Ishikawa (cell line): ENCODE results near the gene OR5H1.

Source experiments
- CEBPB ChIP-seq: IDR thresholded peaks from 2 replicates; pipeline ENCODE4 v1.6.1; 2012
- EP300 ChIP-seq: IDR thresholded peaks from 2 replicates; pipeline ENCODE4 v1.6.1; 2012; ENCODE audit warnings: borderline replicate concordance
- FOXM1 ChIP-seq: IDR thresholded peaks from 2 replicates; pipeline ENCODE4 v1.6.1; 2012; ENCODE audit warnings: low read depth, borderline replicate concordance
- RAD21 ChIP-seq: IDR thresholded peaks from 2 replicates; pipeline ENCODE4 v1.6.1; 2012; ENCODE audit warnings: low read depth
- TCF12 ChIP-seq: IDR thresholded peaks from 2 replicates; pipeline ENCODE4 v1.6.1; 2012; ENCODE audit warnings: low read depth
- YY1 ChIP-seq: IDR thresholded peaks from 2 replicates; pipeline ENCODE4 v1.6.1; 2012; ENCODE audit warnings: low read depth
- TF ChIP-seq, protein P1 (sequence below): IDR thresholded peaks from 2 replicates; pipeline ENCODE4 v1.6.1; 2012; ENCODE audit warnings: low read depth, mild to moderate bottlenecking
- TF ChIP-seq, protein P2 (sequence below): IDR thresholded peaks from 2 replicates; pipeline ENCODE4 v1.6.1; 2012
- TF ChIP-seq, protein P3 (sequence below): IDR thresholded peaks from 2 replicates; pipeline ENCODE4 v1.6.1; 2012

DNA sequence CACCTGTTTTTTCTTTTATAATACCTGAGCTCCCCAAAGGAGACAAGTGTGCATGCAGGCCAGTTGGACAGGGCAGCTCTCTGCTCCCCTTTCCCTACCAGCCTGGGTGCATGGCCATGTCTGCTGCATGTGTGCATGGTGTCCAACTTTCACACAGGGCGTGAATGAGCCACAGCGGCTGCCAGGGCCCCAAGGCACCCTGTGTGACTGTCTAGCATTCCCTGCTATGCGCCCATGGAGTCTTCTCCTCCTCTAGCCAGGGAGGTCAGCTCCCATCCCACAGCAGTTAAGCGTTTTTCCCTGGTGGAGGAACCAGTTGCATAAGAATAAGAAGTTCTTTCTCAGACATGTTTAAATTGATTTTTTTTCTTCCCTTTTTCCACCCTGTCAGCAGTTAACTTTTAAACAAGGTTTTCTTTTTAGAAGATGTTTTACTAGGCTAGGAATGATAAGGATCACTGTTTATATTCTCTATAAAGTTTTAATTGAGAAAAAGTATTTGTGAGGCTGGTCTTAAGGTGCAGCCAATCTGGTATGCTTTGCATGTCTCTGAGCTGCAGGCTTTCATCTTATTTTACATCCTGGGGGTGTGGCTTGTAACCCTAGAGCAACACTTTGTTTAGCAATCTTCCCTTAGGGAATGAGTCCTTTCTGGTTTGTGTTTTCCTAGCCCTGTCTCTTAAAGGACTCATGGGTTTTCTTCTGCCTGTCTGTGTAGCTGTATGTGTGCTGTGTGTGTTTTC, 20.5 kb upstream of the OR5H1 start:
- no peak for TF ChIP-seq YY1
- no peak for TF ChIP-seq TCF12
- no peak for TF ChIP-seq CEBPB
- TF ChIP-seq, protein P1, sequence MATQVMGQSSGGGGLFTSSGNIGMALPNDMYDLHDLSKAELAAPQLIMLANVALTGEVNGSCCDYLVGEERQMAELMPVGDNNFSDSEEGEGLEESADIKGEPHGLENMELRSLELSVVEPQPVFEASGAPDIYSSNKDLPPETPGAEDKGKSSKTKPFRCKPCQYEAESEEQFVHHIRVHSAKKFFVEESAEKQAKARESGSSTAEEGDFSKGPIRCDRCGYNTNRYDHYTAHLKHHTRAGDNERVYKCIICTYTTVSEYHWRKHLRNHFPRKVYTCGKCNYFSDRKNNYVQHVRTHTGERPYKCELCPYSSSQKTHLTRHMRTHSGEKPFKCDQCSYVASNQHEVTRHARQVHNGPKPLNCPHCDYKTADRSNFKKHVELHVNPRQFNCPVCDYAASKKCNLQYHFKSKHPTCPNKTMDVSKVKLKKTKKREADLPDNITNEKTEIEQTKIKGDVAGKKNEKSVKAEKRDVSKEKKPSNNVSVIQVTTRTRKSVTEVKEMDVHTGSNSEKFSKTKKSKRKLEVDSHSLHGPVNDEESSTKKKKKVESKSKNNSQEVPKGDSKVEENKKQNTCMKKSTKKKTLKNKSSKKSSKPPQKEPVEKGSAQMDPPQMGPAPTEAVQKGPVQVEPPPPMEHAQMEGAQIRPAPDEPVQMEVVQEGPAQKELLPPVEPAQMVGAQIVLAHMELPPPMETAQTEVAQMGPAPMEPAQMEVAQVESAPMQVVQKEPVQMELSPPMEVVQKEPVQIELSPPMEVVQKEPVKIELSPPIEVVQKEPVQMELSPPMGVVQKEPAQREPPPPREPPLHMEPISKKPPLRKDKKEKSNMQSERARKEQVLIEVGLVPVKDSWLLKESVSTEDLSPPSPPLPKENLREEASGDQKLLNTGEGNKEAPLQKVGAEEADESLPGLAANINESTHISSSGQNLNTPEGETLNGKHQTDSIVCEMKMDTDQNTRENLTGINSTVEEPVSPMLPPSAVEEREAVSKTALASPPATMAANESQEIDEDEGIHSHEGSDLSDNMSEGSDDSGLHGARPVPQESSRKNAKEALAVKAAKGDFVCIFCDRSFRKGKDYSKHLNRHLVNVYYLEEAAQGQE = no peak
- TF ChIP-seq, protein P2, sequence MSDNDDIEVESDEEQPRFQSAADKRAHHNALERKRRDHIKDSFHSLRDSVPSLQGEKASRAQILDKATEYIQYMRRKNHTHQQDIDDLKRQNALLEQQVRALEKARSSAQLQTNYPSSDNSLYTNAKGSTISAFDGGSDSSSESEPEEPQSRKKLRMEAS = no peak
- TF ChIP-seq EP300 = no peak
- TF ChIP-seq, protein P3, sequence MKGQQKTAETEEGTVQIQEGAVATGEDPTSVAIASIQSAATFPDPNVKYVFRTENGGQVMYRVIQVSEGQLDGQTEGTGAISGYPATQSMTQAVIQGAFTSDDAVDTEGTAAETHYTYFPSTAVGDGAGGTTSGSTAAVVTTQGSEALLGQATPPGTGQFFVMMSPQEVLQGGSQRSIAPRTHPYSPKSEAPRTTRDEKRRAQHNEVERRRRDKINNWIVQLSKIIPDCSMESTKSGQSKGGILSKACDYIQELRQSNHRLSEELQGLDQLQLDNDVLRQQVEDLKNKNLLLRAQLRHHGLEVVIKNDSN = no peak
- TF ChIP-seq FOXM1 = no peak
- no peak for TF ChIP-seq RAD21
